A673 (cell line): ENCODE data around the gene SLC8A3.

Source experiments
- EZH2 ChIP-seq: fragments of 200-600 bp; sonication (generic); IDR thresholded peaks from 2 replicates; pipeline ENCODE4 v1.6.1; 2017; ENCODE audit warnings: borderline replicate concordance, low read depth, mild to moderate bottlenecking, mixed read lengths, antibody characterized with exemption, low read length; ENCODE audit not compliant: poor library complexity, severe bottlenecking
- TF ChIP-seq, protein P1 (sequence below): fragments of 300-800, 200-600 bp; sonication (generic); conservative IDR thresholded peaks from 2 replicates; pipeline ENCODE4 v1.5.1; 2017; ENCODE audit warnings: low read depth, mild to moderate bottlenecking, antibody characterized with exemption, low read length, moderate library complexity, mixed read lengths

DNA sequence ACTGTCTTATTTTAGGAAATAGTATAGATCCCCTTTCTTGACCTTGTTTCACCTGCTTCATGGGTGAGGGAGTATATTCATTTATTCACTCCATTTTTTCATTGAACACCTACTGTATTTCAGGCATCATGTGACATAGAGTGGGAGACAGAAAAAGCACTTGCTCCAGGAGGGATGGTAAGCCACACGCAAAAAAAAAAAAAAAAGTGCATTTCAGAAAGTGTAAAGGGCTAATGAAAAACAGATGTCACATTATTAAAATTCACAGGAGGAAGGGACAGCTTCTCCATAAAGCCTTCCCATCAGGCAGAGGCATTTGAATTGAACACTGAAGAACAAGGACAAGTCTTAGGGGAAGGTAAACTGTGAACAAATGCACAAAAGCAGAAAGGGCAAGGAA lies 7.5 kb downstream of the SLC8A3 start:
- no peak for TF ChIP-seq EZH2
- TF ChIP-seq, protein P1, sequence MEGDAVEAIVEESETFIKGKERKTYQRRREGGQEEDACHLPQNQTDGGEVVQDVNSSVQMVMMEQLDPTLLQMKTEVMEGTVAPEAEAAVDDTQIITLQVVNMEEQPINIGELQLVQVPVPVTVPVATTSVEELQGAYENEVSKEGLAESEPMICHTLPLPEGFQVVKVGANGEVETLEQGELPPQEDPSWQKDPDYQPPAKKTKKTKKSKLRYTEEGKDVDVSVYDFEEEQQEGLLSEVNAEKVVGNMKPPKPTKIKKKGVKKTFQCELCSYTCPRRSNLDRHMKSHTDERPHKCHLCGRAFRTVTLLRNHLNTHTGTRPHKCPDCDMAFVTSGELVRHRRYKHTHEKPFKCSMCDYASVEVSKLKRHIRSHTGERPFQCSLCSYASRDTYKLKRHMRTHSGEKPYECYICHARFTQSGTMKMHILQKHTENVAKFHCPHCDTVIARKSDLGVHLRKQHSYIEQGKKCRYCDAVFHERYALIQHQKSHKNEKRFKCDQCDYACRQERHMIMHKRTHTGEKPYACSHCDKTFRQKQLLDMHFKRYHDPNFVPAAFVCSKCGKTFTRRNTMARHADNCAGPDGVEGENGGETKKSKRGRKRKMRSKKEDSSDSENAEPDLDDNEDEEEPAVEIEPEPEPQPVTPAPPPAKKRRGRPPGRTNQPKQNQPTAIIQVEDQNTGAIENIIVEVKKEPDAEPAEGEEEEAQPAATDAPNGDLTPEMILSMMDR = no peak
